NB4 (cell line): ENCODE data around the gene TMEM151A.

Experiments
- CTCF ChIP-seq: IDR thresholded peaks from one replicate; pipeline ENCODE4 v1.5.1; 2012; ENCODE audit warnings: low read depth, low read length
- MAX ChIP-seq: IDR thresholded peaks from 2 replicates; pipeline ENCODE4 v1.6.1; 2011; ENCODE audit warnings: low read depth, low read length
- MYC ChIP-seq: IDR thresholded peaks from 2 replicates; pipeline ENCODE4 v1.6.1; 2011; ENCODE audit warnings: low read depth, low read length
- POLR2A ChIP-seq: IDR thresholded peaks from 2 replicates; pipeline ENCODE4 v1.6.1; 2011; ENCODE audit warnings: mild to moderate bottlenecking; ENCODE audit not compliant: insufficient read length; ENCODE audit errors: extremely low read depth

DNA sequence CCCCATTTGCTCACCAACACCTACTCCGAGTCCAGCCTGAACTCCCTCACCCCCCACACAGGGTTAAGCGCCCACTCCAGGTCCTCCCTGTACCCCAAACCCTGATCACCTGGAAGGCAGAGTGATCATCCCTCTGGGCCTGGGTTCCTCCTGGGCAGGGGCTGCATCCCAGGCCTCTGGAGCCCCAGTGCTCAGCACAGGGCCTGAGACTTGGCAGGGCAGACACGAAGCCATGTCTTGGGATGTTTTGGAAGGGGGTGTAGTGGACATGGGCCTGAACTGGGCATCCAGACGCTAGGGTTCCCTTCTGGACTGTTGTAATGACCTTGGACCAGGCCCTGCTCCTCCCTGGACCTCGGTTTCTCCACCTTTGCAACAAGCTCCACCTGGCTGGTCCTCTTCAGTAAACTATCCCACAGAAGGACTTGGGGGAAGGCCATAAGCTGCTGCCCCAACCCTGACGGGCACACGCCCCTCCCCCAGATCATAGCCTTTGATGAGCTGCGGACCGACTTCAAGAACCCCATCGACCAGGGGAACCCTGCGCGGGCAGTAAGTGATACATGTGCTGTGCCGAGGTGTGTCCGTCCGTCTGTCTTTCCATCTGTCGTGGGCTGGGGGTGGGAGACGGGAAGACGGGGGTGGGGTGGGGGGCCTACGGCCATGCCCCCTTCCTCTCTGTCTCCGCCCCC, 9.8 kb upstream of the TMEM151A start:
- TF ChIP-seq CTCF (no peak), POLR2A (no peak), MYC (no peak), MAX (no peak)
